GM12864 (cell line): Measurements from ENCODE around the gene RNF5.

Source experiments
- DNase-seq: peaks from one replicate; pipeline ENCODE4 v3.0.0-alpha.2; 2011; ENCODE audit warnings: low read depth
- H3K4me3 ChIP-seq: 2 replicates; pipeline ENCODE4 v1.5.1; 2011; ENCODE audit warnings: mild to moderate bottlenecking, low read depth, low read length, control low read depth
- TF ChIP-seq, protein P1 (sequence below): IDR thresholded peaks from 2 replicates; pipeline ENCODE4 v1.5.1; 2011; ENCODE audit warnings: low read depth, mild to moderate bottlenecking, moderate library complexity, low read length, control low read depth, inconsistent platforms; ENCODE audit errors: missing control alignments

RNF5 gene

DNA sequence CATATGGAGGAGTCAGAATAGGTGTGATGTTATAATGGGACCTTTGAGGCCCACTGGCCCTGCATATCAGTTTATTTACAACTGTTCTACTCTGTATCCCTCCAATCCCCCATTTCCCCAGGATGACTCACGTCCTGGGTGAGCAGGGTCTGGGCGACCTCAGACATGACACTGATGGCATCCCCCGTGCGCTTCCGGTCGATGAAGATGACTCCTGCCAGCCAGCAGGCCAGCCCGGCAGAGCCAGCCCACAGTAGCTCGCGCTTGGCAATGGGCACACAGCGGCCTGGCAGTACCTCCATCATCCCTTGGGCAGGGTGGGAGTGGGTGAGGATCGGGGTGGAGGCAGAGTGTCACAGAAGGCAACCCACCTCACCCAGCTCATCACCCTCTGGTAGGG, 7.9 kb upstream of the RNF5 start:
- no peak overlapping the region for H3K4me3 ChIP-seq
- DNase-seq: no peak
- TF ChIP-seq, protein P1, sequence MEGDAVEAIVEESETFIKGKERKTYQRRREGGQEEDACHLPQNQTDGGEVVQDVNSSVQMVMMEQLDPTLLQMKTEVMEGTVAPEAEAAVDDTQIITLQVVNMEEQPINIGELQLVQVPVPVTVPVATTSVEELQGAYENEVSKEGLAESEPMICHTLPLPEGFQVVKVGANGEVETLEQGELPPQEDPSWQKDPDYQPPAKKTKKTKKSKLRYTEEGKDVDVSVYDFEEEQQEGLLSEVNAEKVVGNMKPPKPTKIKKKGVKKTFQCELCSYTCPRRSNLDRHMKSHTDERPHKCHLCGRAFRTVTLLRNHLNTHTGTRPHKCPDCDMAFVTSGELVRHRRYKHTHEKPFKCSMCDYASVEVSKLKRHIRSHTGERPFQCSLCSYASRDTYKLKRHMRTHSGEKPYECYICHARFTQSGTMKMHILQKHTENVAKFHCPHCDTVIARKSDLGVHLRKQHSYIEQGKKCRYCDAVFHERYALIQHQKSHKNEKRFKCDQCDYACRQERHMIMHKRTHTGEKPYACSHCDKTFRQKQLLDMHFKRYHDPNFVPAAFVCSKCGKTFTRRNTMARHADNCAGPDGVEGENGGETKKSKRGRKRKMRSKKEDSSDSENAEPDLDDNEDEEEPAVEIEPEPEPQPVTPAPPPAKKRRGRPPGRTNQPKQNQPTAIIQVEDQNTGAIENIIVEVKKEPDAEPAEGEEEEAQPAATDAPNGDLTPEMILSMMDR: no peak

DNA sequence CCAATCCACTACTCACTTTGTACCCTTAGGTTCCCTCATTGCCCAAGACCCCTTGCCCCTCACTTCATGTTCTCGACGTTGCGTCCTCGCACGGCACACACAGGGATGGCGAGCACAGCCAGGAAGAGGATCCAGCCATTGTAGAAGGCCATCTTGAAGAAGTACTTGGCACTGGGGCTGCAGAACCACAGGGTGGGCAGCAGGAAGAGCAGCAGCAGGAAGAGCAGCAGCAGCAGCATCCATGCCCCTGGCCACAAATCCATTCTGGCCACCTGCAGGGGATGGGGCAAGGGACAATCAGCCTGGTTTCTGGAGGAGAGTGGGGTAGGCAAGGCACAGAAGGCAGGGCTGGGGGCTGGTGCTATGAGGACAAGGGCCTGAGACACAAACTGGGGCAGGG, 7.0 kb upstream of the RNF5 start:
- TF ChIP-seq, protein P1: no peak
- no peak for DNase-seq
- H3K4me3 ChIP-seq: no peak overlapping the region

DNA sequence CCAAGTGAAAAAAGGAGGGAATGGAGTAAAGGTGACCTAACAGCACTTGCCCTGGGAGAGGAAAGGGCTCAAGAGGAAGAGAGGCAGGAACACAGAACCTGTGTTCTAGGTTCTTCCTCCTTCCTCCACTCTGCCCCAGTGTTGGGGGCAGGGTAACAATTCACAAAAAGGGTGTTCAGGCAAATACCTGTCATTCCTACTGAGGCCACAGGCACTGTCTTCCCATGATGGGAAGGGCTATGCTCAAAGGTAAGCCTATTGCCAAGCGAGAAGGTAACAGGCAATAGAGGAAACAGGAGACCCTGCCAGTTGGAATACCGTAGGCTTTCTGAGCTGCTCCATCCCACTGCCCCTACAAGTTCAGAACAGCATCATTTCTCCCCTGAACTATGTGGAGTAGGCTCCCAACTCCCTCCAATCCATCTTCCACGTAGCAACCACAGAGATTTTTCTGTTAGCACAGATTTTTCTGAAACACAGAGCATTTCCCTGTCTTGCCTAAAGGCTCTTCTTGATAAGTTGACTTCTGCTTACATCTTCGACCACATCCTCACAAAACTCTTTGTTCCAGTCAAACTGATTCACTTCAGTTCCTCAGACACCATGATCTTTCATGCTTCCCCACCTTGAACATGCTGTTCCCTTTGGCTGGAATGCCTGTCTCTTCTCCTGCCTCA, 5.0 kb upstream of the RNF5 start:
- TF ChIP-seq, protein P1: no peak
- H3K4me3 ChIP-seq: no peak overlapping the region
- no peak for DNase-seq

DNA sequence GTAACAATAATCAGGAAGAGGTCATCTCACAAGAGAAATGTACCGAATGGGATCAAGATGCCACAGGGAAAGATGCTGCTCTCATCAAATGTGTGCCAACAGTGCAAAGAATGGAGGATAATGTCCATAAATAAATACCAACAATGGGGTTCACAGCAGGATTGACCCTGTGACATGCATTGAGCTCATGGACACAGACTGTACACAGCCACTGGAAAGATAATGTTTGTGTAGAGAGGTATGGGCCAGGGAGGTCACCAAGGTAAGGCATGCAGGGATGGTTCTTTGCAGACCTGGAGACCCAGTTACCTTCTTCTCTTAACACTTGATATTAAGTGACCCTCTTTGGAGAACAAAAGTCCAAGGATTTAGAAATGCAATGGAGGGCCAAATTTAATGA, 3.8 kb upstream of the RNF5 start:
- TF ChIP-seq, protein P1: no peak
- no peak overlapping the region for H3K4me3 ChIP-seq
- no peak for DNase-seq

DNA sequence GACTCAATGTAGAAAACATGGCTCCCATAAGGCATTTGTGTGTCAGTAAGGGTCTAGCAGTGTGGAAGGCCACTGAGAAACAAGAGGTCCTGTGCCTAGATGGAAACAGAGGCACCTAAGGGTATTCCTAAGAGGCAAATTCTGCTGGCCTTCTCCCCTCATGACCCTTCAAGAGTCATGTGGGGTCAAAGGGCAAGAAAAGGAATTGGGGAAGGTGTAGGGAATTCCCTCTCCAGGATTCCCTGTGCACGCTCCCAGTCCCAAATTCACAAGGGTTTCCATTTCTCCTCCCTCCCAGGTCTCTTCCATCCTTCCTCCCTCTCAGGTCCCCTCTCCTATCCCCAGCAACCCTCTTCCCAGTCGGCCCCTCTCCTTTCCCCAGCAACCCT, 2.9 kb upstream of the RNF5 start:
- DNase-seq: no peak
- TF ChIP-seq, protein P1: no peak
- peak overlapping the region; percentile 65 for H3K4me3 ChIP-seq

DNA sequence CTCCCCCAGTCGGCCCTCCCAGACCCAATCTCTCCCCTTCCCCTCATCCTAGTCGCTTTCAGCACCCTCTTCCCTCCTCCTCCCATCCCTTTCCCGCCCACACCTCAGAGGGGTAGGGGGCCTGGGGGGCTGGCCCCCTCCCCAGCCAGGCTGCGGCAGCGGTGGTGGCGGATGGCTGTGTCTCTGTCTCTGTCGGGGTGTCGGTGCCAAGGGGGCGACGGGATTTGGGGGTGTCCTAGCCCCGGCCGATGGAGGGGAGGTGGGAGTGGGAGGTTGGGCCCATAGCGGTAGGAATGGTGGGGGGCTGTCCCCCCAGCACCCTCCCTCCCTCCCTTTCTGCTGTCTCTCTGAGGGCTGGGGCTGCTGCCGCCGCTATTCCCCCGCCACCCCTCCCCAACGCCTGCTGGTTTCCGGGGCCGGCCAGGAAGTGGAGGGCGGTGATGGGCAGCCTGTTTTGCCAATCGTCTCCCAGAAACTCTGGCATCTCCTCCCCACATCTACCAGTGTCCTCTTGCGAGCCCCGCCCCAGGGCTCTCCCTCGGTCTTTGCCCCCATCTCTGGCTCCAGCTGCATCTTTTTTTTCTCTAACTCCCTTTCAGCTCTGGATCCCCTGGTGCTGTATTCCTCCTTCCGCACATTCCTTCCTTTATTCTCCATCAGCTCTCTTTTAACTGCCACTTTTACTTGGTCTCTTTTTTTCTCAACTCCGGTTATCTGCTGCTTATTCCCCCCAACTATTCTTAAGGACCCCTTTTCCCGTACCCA, 2.3 kb upstream of the RNF5 start, which contains the start of gene AGPAT1:
TSS of gene AGPAT1 (minus strand) at position 374 of the 765 bp plus-strand sequence. CDS start 4,588 bp downstream, outside the sequence.
- DNase-seq: peak; percentile 93
- TF ChIP-seq, protein P1: no peak
- H3K4me3 ChIP-seq: peak within 1 kb of the TSS; percentile 65
